Endothelial cell of umbilical vein (primary cell): ENCODE measurements around the gene AGPS. TPM values are rescaled to one million over a fixed set of nuclear protein-coding genes. Genes with fewer than 3 reads are reported as not detected.

Experiments used
- BruUV-seq: library from RNA; stranded (reverse); fragments of 400-500 nt; replicated peaks from 2 replicates; lab custom pipeline; 2021; lab: Mats Ljungman, UMichigan
- CTCF ChIA-PET: fragments of 300-600, 350-600 bp; sonication (Branson Sonifier 250); formaldehyde crosslinking; loops from one replicate; lab custom pipeline; 2021; ENCODE audit warnings: antibody characterized with exemption, inconsistent platforms; lab: Charles Lee
- POLR2A ChIA-PET: fragments of 300-600, 350-600 bp; sonication (Branson Sonifier 250); formaldehyde crosslinking; loops from one replicate; lab custom pipeline; 2021; ENCODE audit warnings: antibody characterized with exemption, inconsistent platforms; lab: Charles Lee
- DNase-seq: peaks from one replicate; pipeline ENCODE4 v3.0.0-alpha.2; 2011; ENCODE audit warnings: low read depth, low spot score
- FAIRE-seq: peaks from 2 replicates; lab custom pipeline; 2011; peaks lifted over from hg19 to GRCh38; lab: Jason Lieb, UNC
- H2AFZ ChIP-seq: 2 replicates; pipeline ENCODE4 v1.6.0; 2012; ENCODE audit warnings: low read depth, low read length, control low read depth, inconsistent platforms
- H3K27ac ChIP-seq: 2 replicates; pipeline ENCODE4 v1.5.1; 2011; ENCODE audit warnings: low read depth, mild to moderate bottlenecking, control low read depth, low read length, moderate library complexity; ENCODE audit not compliant: insufficient read depth
- H3K27me3 ChIP-seq, 2 experiments: 2 replicates each; pipeline versions ENCODE4 v1.6.0 to v1.6.1; 2011; ENCODE audit warnings: low read length in 2 of 2, mixed read lengths in 1 of 2; ENCODE audit not compliant: control insufficient read depth in 2 of 2, insufficient read depth in 2 of 2
- H3K36me3 ChIP-seq, 2 experiments: 2 replicates in 1 of 2; 3 replicates in 1 of 2; pipeline ENCODE4 v1.5.1; 2011; ENCODE audit warnings: low read length in 2 of 2, mild to moderate bottlenecking in 1 of 2, moderate library complexity in 1 of 2; ENCODE audit not compliant: control insufficient read depth in 2 of 2, insufficient read depth in 2 of 2; ENCODE audit errors: extremely low read depth in 1 of 2
- H3K4me1 ChIP-seq: 3 replicates; pipeline ENCODE4 v1.5.1; 2011; ENCODE audit warnings: mild to moderate bottlenecking, low read length; ENCODE audit not compliant: control insufficient read depth, insufficient read depth; ENCODE audit errors: extremely low read depth
- H3K4me2 ChIP-seq: 2 replicates; pipeline ENCODE4 v1.6.1; 2011; ENCODE audit warnings: low read length, control low read depth, mixed read lengths; ENCODE audit not compliant: insufficient read depth
- H3K4me3 ChIP-seq, 3 experiments: fragments of 200-600 bp in 1 of 3; sonication (generic), shearing (Covaris generic) in 1 of 3; replicated peaks in 1 of 3; 2 replicates each; pipeline ENCODE4 v1.5.1; 2011 to 2016; ENCODE audit warnings: control low read depth in 3 of 3, low read length in 3 of 3, mild to moderate bottlenecking in 2 of 3, inconsistent platforms in 1 of 3, low read depth in 1 of 3, moderate library complexity in 1 of 3; ENCODE audit not compliant: insufficient read depth in 1 of 3
- H3K79me2 ChIP-seq: 2 replicates; pipeline ENCODE4 v1.6.0; 2012; ENCODE audit warnings: low read length, inconsistent platforms; ENCODE audit not compliant: control insufficient read depth, insufficient read depth
- H3K9ac ChIP-seq: replicated peaks from 2 replicates; pipeline ENCODE3; 2011; ENCODE audit warnings: low read length, control low read depth; ENCODE audit not compliant: insufficient read depth; ENCODE audit errors: extremely low read depth
- H3K9me1 ChIP-seq: replicated peaks from 3 replicates; pipeline ENCODE4 v1.6.0; 2011; ENCODE audit warnings: mild to moderate bottlenecking, low read length; ENCODE audit not compliant: control insufficient read depth, insufficient read depth; ENCODE audit errors: extremely low read depth
- H3K9me3 ChIP-seq: replicated peaks from 2 replicates; pipeline ENCODE4 v1.5.1; 2012; ENCODE audit warnings: low read length, inconsistent platforms; ENCODE audit not compliant: control insufficient read depth, insufficient read depth
- H4K20me1 ChIP-seq: replicated peaks from 2 replicates; pipeline ENCODE3; 2011; ENCODE audit warnings: mild to moderate bottlenecking, low read length; ENCODE audit not compliant: control insufficient read depth, insufficient read depth; ENCODE audit errors: extremely low read depth
- CTCF ChIP-seq, 2 donors: IDR thresholded peaks; 1 replicate in 1 of 2; 2 replicates in 1 of 2; pipeline ENCODE4 v1.5.1; 2011; ENCODE audit warnings: low read length in 2 of 2, mild to moderate bottlenecking in 2 of 2, moderate library complexity in 2 of 2, control low read depth in 1 of 2, inconsistent platforms in 1 of 2, low read depth in 1 of 2; ENCODE audit not compliant: insufficient read depth in 1 of 2; ENCODE audit errors: extremely low read depth in 1 of 2
- EZH2 ChIP-seq: IDR thresholded peaks from 2 replicates; pipeline ENCODE4 v1.6.1; 2012; ENCODE audit warnings: borderline replicate concordance, low read depth, mild to moderate bottlenecking, moderate library complexity, low read length, inconsistent platforms; ENCODE audit not compliant: severe bottlenecking
- FOS ChIP-seq: IDR thresholded peaks from 2 replicates; pipeline ENCODE4 v1.6.1; 2011; ENCODE audit warnings: mild to moderate bottlenecking, low read length, moderate library complexity, borderline replicate concordance; ENCODE audit not compliant: insufficient read depth
- GATA2 ChIP-seq: IDR thresholded peaks from 2 replicates; pipeline ENCODE4 v1.7.0; 2011; ENCODE audit warnings: low read depth, mild to moderate bottlenecking, moderate library complexity, mixed read lengths, low read length; ENCODE audit not compliant: insufficient read length, insufficient read depth
- JUN ChIP-seq: IDR thresholded peaks from 2 replicates; pipeline ENCODE4 v1.6.1; 2011; ENCODE audit warnings: borderline replicate concordance, low read depth; ENCODE audit not compliant: insufficient read length, insufficient read depth
- MYC ChIP-seq: IDR thresholded peaks from one replicate; pipeline ENCODE4 v1.6.1; 2011; ENCODE audit warnings: mild to moderate bottlenecking, low read depth, low read length
- POLR2A ChIP-seq: IDR thresholded peaks from 2 replicates; pipeline ENCODE4 v1.6.1; 2012; ENCODE audit warnings: low read depth, mild to moderate bottlenecking, control low read depth, low read length
- POLR2AphosphoS5 ChIP-seq: IDR thresholded peaks from 2 replicates; pipeline ENCODE4 v1.6.1; 2012; ENCODE audit warnings: low read depth, mild to moderate bottlenecking, control low read depth, low read length, moderate library complexity; ENCODE audit not compliant: insufficient read depth
- dilution Hi-C: fragments of 300-500 bp; cut with MboI; formaldehyde crosslinking; loops from one replicate; pipeline ENCODE4 v1.15.0; 2019; ENCODE audit warnings: low sequenced_read_pairs; ENCODE audit not compliant: extremely low pct_ligation_motif_present
- intact Hi-C: fragments of 100-400 bp; cut with micrococcal nuclease; formaldehyde crosslinking; loops from one replicate; pipeline ENCODE4 v1.10.0; 2022
- polyA plus RNA-seq, 4 experiments: library from polyadenylated mRNA; depleted of rRNA in 3 of 4; stranded (reverse) in 3 of 4; unstranded in 1 of 4; fragments of >200 nt; gene quantifications; 2 replicates each; pipeline versions ENCODE4 v1.2.1 to v1.2.3, GENCODE V29; 2011 to 2012; ENCODE audit warnings: missing spikeins in 1 of 4
- total RNA-seq: library from RNA; stranded (reverse); gene quantifications from 2 replicates; pipeline ENCODE4 v1.2.3, GENCODE V29; 2021
- TF ChIP-seq, protein P1 (sequence below): IDR thresholded peaks from 2 replicates; pipeline ENCODE4 v1.6.1; 2011; ENCODE audit not compliant: insufficient read depth, insufficient read length

The AGPS gene
- total and polyA plus RNA-seq, 2 donors (not counting 3 experiments of a cell fraction or from before 2014, with no cell fraction given) = 10.1 to 96.5 TPM

DNA sequence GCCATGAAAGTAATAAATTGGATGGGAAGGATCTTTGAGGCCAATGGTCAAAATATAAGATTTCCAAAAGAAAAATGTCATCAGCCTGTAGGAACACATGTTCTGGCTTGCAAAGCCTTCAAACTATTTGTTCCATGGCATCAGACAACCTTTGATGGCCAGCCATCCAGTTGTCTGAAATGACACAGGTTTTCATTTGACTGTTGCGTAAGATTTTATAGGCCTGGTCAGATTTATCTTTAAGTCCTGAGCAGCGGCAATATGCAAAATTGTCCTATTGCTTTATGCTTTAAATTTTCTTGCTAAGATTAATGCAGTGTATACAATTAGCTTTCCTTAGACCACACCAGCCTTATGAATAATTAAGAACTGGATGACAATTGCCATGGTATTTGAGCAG lies 167.1 kb downstream of the AGPS start:
- Histone ChIP-seq H2AFZ (no peak overlapping the region), H3K4me1 (no peaks in the 10 kb centered on the region), H3K9me1 (no peaks in the 10 kb centered on the region), H3K9ac (no peak overlapping the region), H3K79me2 (no peaks in the 10 kb centered on the region), H3K27me3 (no peaks in the 10 kb centered on the region), H3K9me3 (no peaks in the 10 kb centered on the region), H3K4me2 (no peak overlapping the region), H3K4me3 (no peak overlapping the region), H3K36me3 (no peaks in the 10 kb centered on the region), H4K20me1 (no peaks in the 10 kb centered on the region), H3K27ac (no peak overlapping the region)
- POLR2A ChIA-PET = no interaction called here
- dilution Hi-C loops = no loop called here
- DNase-seq = no peak
- BruUV-seq = no TSS peak
- intact Hi-C loops = loop anchor here (10.0 kb wide), 1 partner anchor 395 kb away; no protein-coding TSS in a partner anchor
- TF ChIP-seq JUN (no peak), GATA2 (no peak), EZH2 (no peak), POLR2AphosphoS5 (no peak), MYC (no peak), POLR2A (no peak), FOS (no peak), CTCF (IDR thresholded peaks at IDR 0.05; ENCODE audit: extremely low read depth in 1 of 2, insufficient read depth in 1 of 2, low read depth in 1 of 2, low read length in 2 of 2) (no peak)
- TF ChIP-seq, protein P1, sequence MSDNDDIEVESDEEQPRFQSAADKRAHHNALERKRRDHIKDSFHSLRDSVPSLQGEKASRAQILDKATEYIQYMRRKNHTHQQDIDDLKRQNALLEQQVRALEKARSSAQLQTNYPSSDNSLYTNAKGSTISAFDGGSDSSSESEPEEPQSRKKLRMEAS = no peak
- peak; percentile 8 for FAIRE-seq
- CTCF ChIA-PET = no interaction called here
